GM19238 (cell line): ENCODE measurements around the gene DDX31.
"Not testable (repeated sequence)": the region's sequence is repeated elsewhere in the genome, so short reads cannot be mapped to it uniquely, and the experiment has no call there.

Source experiments
- DNase-seq: peaks from one replicate; pipeline ENCODE4 v3.0.0; 2011; ENCODE audit warnings: low spot score; ENCODE audit not compliant: insufficient read length

The DDX31 gene

GRCh38 chr9:132669698-132670456 is at the start of gene DDX31:
Gene DDX31, minus strand, starts transcription at chr9:132669983. Its CDS starts 49 bp downstream, at chr9:132669934.
- DNase-seq = peak; percentile 86

GRCh38 chr9:132718381-132718928 is 48.7 kb upstream of the DDX31 start:
- not testable (repeated sequence) for DNase-seq

DNA sequence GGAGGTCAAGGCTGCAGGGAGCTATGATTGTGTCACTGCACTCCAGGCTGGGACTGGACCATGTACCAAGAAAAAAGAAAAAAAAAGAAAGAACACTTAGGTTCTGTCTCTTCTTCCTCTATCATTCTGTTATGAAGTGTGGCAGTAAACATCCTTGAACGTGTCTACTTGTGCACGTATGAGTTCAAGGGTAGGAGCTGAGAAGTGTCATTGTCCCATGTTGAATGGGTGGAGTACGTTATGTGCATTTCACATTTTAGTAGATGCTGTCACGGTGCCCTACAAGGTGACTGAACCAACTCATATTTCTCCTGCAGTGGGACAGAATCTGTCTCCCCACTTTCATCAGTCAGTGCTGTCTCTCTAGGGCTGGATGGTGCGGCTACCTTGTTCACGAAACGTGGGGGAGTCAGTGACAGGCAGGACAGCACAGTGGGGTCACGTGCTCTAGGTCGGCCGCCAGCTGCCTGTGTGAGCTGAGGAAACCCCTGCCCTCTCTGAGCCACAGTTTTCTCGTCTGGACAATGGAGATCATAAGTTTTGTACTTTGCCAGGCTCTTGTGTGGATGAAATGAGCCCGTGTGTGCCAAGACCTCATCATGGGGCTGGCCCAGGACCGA is 47.7 kb upstream of the DDX31 start:
- no peak for DNase-seq

DNA sequence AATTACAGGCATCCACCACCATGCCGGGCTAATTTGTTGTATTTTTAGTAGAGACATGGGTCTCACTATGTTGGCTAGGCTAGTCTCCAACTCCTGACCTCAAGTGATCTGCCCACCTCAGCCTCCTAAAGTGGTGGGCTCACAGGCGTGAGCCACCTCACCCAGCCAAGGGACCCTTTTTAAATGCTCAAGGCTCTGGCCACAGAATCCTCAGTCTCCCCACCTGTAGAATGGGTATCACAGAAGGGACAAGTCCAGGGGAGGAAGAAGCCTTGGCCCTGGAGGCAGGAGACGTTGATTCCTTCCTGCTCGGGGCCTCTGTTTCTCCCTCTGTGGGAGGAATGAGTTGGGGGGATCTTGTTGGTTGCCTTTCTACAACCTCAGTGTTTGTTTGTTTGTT is 46.2 kb upstream of the DDX31 start:
- DNase-seq = no peak

DNA sequence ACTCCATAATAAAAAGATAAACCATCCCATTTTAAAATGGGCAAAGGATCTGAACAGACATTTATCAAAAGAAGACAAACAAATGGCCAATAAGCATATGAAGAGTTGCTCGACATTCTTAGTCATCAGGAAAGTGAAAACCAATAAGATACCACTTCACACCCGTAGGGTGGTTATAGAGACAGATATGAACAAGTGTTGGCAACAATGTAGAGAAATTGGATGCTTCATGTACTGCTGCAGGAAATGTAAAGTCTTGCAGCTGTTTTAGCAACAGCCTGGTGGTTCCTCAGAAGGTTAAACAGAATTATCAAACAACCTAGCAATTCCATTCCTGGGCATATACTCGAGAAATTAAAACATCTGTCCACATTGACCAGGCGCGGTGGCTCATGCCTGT is 43.0 kb upstream of the DDX31 start:
- DNase-seq = no peak

- DNase-seq = no peak
These were observed 42.1 kb upstream of the DDX31 start for GRCh38 chr9:132711846-132712245.

GRCh38 chr9:132711152-132711551 is 41.4 kb upstream of the DDX31 start:
- DNase-seq = not testable (repeated sequence)

DNA sequence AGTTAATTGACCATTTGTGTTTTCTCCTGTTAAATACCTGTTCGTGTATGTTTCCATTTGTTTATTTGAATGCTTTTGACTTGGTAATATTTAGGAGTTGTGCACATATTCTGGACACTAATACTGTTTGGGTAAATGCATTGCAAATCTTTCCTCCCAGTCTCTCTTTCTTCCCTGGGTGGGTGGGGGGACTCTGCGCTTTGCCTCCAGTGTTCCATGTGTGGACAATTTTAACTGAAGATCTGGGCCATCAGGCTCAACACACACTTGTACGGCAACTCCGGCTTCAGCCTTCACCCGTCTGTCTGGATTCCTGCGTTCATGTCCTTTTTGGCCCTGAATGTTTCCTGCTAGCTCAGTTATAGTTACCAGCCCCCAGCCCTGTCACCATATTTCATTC is 40.5 kb upstream of the DDX31 start:
- no peak for DNase-seq

DNA sequence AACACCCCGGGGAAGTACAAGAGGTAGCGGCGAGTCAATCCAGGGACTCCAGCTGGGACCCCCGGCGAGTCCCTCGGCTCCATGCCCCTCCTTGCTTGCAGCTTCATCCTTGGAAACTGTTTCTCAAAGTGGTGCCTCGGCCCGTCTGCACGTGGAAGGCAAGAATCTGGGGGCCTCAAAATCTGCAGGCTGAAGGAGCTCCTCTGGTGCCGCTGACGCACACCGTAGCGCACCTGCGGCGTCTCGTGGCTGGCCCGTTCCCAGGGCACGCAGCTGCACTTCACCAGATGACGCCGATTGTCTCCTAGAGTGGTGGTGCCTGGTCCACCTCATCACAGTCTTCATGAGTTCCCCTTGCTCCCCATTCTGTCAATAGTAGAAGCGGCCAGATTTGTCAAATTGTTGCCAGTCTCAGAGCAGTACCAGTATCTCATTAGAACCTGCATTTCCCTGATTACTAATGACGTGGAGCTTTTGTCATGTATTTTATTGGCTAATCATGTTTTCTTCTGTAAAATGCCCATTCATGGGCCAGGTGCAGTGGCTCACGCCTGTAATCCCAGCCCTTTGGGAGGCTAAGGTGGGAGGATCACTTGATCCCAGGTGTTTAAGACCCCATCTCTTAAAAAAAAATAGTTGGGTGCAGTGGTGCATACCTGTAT is 39.1 kb upstream of the DDX31 start:
- DNase-seq = no peak

GRCh38 chr9:132708239-132708638 is 38.5 kb upstream of the DDX31 start:
- DNase-seq = no peak

DNA sequence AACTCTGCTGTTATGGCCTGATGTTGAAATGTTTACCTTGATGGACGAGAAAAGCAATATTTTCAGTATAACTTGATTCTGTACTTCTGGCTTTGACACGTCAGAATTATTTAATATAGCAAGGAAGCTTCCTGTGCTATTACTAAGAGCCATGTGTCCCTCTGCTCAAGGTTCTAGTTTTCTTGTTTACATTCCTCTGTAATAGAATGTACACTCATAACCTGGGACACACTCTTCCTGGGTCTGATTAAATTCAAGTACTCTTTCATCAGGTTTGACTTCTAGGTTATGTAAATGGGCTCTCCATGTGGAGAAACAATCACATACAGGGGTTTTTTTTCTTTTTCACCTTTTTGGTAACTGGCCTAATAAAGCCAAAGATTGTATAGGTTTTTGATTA is 33.6 kb upstream of the DDX31 start:
- DNase-seq = no peak

DNA sequence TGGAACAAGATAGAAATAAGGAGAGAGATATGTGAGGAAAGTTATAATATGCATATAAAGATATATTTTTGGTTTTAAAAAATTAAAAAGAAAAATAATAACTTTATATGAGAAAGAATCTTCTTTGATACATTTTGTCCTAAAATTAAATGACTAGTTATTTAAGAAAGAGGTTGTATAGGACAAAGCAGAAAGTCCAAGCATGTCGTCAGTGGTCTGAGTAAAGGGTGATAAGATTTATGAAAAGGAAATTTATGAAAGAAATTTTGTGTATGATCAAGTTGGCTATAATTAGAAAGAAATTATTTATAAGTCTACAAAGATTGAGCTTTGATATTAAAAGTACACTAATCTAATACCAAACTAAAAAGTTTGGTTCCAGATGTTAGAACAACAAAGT is 32.5 kb upstream of the DDX31 start:
- no peak for DNase-seq

DNA sequence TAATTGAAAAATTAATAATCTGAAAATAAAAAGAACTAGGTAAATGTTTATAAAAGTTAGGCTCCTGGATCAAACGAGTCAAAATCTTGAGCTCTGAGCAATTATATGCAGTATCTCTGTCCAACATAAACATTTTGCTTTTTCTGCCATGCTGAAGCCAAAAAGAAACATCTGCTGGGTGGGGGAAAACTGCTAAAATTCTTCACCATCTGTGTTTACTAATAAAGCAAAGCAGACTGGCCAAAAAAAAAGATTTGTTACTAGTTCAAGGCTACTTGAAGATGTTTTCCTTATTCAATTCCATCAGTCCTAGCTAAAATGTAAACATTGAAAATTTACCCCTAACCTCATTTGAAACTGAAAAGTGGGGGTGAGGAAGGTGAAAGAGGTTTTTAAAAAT is 30.2 kb upstream of the DDX31 start:
- no peak for DNase-seq

DNA sequence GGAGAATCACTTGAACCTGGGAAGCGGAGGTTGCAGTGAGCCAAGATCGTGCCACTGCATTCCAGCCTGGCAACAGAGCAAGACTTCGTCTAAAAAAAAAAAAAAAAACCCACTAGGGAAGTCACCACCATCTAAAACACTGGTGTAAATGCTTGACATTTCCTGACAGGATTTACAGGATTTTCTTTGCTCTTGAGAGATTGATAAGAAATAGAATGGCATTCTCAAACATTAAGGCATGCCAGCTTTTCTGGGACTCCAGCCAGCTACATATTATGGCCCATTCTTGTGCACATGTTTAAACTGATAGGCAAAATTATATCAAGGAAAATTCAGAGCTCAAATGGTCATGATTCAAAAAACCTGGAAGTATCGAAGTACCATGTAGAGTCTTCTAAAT is 29.2 kb upstream of the DDX31 start:
- no peak for DNase-seq

DNA sequence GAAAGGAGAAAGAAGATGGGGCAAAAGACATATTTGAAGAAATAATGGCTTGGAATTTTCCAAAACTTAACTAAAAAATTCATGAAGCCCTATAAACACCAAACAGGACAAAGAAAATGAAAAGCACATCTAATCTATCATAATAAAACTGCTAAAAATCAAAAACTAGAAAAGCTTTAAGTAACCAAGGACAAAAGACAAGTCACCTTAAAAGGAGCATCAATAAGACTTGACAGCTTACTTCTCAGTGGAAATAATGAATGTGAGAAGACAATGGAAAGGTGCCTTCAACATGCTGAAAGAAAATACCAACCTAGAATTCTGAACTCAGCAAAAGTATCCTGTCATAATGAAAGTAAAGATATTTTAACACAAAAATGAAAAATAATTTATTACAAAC is 27.4 kb upstream of the DDX31 start:
- no peak for DNase-seq

- no peak for DNase-seq
These were observed 24.4 kb upstream of the DDX31 start for GRCh38 chr9:132694144-132694543.

DNA sequence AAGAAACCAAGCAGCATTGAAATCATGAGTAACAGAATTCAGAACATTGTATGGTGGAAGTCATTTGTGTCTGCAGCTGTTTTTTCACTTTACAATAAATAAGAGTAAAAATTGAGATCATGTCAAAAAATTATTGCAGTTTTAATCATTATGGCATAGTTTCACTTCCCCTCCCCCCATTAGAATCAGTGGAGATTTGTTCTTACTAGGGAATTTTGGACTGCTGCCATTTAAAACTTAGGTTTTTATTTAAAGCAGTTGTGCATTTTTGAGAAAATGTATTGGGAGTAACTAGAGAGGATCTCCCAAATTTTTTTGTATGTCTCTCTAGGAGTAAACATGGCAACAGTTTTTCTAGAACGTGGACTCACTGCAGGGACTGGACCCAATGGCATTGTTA is 20.9 kb upstream of the DDX31 start:
- no peak for DNase-seq

GRCh38 chr9:132683873-132684272 is 14.1 kb upstream of the DDX31 start:
- no peak for DNase-seq

DNA sequence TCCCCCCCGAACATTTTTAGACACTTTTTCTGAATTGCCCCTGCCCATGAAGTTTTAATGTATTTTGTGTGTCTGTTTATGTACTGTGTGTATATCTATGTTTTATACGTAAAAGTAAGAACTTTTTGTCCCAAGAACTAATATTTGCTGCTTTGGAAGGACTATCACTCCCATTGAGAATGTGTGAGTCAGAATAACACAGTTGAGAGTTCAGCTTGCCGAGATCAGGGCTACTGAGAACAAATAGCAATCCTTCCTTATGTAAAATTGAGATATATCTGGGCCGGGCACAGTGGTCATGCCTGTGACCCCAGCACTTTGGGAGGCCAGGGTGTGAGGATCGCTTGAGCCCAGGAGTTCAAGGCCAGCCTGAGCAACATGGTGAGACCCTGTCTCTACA is 11.8 kb upstream of the DDX31 start:
- DNase-seq = no peak

DNA sequence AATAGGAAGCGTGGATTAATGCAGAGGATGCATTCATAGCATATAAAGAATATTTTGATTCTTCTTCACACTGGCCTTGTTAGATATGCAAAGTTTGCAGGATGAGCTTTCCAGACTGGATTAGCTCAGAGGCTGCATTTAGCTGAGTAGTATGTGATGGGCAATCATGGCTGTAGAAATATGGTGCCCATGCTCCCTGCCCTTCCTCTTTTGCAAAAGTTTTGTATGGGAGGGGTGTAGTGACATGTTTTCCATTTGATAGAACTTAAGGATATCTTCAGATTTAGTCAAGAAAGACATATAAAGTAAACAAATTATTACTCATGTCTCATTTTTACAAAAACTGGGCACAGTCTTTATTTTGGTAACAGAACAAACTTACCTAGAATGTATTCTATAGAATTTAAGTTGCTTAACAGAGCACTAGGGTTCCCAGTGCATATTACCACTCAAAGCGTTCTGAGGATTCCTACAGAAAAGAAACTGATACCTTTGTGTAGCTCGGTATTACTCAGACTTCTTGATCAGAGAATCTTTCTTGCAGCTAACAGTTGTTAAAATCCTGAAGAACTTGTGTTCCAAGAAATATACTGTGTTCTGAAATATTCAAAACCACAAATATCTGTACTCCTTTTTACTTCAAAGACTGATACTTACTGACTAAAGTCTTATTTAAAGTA is 10.3 kb upstream of the DDX31 start:
- no peak for DNase-seq

DNA sequence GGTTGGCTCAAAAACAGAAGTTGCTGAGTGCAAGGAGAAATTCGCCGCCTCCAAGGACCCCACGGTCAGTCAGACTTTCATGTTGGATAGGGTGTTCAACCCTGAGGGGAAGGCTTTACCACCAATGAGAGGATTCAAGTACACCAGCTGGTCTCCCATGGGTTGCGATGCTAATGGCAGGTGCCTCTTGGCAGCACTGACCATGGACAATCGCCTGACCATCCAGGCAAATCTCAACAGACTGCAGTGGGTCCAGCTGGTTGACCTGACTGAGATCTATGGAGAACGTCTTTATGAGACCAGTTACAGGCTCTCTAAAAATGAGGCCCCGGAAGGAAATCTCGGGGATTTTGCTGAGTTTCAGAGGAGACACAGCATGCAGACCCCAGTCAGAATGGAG is 8.2 kb upstream of the DDX31 start:
- DNase-seq = no peak

DNA sequence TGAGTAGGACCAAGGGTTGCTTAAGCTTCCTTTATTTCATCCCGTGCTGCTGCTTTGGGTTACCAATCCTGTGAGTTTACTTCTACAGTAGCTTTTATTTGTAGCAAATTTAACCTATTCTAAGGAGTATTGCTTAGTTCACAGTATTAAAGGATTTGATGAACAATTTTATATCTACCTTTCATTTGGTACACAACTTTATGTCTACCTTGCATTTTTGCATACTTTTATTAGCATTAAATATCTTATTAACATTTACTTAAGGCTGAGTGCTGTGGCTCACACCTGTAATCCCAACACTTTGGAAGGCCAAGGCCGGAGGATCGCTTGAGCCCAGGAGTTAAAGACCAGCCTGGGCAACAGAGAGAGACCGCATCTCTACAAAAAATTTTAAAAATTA is 4.7 kb upstream of the DDX31 start:
- DNase-seq = no peak
